NK-92 treated with Interleukin-12 subunit alpha and Interleukin-12 subunit beta, amount 100 ng/mL, for 24 hours (cell line): ENCODE data around the gene ZSWIM7.

Experiments used
- DNase-seq: peaks from one replicate; lab custom pipeline; 2025; lab: John Stamatoyannopoulos, UW

The ZSWIM7 gene, protein sequence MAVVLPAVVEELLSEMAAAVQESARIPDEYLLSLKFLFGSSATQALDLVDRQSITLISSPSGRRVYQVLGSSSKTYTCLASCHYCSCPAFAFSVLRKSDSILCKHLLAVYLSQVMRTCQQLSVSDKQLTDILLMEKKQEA

GRCh38 chr17:15999141-15999973 is at the start of gene ZSWIM7, which contains the start of gene TTC19:
TSS of gene ZSWIM7 (minus strand) at chr17:15999704. CDS start at chr17:15999594, 110 bp downstream.
TSS of gene TTC19 (plus strand) at chr17:15999824. CDS start at chr17:15999849, 25 bp downstream.
- peak; percentile 83 for DNase-seq

DNA sequence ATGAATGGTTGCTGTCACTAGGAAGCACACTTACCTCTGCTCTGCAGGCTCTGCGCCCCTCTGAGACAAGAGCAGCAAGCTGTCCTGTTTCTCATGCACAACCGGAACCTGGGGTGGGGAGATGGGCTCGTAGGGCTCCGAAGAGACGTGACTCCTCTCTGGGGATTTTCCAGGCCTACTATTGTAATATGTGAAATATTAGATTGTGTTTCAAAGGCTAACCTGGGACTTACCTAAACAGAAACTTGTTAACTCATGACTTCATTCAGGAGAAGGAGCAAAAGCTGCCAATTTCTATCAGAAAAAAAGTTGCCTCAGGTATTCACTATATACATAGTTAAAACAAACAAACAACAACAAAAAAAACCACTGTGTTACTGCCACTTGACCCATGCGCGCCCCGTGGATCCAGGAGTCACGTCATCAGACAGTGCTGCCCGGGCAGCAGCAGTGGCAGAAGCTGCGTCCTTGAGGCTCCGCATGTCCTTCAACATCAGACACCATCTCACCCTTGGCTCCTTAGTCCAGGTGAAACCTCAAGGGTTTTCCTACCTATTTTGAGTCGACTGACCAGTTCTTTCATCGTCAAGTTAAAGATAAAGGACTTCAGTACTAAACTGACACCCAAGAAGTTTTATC is 49.4 kb upstream of the ZSWIM7 start:
- DNase-seq, result no peak

DNA sequence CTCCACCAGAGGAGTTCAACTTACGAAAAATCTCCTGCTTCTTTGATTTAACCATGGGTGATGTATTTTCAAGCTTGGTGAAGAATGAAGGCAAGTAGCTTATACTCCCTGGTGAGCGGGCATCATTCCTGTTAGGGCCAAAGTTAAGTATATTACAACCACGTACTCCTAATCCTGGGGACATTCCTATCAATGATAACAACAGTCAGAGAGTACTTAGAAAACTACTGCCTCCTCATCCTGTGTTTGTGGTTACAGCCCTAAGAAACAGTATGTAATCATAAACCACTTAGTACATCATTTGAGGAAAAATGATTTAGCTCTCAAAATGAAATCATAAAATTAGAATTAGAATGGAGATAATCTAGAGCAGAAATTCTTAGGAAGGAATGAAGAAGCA is 47.5 kb upstream of the ZSWIM7 start:
- DNase-seq, result no peak

GRCh38 chr17:16044487-16044886 is 45.0 kb upstream of the ZSWIM7 start:
- DNase-seq, result no peak

- DNase-seq, result no peak
Measured at GRCh38 chr17:16040710-16041251, 41.3 kb upstream of the ZSWIM7 start.

DNA sequence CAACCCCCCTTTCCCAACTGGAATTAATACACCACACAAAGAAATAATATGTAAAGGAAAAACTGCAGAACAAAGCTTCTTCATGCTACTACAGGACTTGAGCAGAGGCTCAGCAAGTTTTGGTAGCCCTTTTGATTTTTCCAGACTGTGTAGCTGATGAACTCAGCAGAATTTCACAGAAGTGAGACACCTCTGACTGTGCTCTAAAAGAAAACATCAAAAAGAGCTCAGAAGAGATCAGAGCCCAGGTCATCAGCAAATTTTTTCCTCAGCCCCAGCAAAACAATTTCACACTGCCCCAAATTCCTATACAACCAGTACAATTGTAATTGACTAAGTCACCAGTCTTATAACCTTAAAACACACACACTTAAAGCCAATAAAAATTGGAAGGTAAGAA is 38.1 kb upstream of the ZSWIM7 start:
- DNase-seq, result no peak

GRCh38 chr17:16036261-16036660 is 36.8 kb upstream of the ZSWIM7 start:
- DNase-seq, result no peak

DNA sequence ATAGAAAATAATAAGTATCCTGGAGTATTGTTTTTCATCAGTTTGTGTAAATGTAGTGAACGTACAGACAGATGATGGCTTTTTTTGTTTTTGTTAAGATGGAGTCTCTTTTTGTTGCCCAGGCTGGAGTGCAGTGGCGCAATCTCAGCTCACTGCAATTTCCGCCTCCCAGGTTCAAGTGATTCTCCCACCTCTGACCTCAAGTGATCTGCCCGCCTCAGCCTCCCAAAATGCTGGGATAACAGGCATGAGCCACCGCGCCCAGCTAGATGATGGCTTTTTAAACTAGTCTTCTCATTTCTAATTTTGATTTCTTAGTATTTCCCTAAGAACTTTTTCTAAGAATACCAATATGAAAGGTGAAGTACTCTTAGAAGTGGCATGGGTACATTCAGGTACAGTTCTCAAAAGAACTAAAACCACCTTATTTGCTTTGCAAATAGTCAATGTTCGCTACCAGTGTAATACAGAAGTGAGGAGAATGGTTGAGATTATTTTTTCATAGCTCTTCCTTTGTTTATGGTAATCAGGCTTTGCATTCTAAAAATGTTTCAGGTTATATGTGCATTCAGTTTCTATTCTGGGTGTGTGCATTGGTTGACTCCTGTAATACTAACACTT is 34.3 kb upstream of the ZSWIM7 start:
- no peak for DNase-seq

DNA sequence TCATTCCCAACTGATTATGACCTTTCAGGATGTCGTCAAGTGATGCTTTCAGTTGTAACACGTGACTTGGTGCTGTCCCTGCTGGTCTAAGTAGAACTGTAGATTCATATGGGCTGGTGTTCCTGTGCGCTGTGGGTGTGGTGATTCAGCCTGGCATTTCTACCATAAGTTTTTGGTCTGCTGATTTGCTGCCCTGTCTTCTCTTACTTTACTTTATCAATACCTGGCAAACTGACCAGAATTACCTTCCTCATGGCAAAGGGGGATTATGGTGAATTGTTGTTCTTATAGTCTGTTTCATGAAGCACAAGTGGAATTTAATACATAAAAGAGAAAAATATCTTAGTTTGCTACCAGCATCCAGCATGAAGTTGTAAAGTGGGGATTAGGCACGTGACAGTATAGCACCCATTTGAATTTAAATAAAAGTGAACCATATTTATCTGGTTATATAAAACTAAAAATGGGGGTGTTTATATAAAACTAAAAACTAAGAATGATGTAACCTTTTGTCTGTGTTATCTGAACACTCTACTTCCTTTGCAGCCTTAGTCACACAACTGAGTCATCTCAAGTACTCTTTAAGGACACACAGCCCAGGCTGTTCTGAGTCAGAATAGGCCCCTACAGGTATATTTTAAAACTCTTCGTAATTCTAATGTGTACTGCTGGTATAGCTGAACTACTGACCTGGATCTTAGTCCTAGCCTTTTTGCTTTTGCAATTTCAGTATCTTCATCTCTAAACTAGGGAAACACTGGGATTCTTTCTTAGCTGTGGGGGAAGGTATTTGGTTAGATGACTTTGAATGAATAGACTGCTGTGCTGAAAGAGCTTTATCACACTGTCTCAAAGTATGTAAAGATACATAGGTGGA is 28.4 kb upstream of the ZSWIM7 start:
- DNase-seq, result peak; percentile 2

GRCh38 chr17:16026895-16027294 is 27.4 kb upstream of the ZSWIM7 start:
- DNase-seq, result no peak

GRCh38 chr17:16025202-16025601 is 25.7 kb upstream of the ZSWIM7 start:
- DNase-seq, result no peak

- no peak for DNase-seq
Measured at GRCh38 chr17:16023881-16024280, 24.4 kb upstream of the ZSWIM7 start.

DNA sequence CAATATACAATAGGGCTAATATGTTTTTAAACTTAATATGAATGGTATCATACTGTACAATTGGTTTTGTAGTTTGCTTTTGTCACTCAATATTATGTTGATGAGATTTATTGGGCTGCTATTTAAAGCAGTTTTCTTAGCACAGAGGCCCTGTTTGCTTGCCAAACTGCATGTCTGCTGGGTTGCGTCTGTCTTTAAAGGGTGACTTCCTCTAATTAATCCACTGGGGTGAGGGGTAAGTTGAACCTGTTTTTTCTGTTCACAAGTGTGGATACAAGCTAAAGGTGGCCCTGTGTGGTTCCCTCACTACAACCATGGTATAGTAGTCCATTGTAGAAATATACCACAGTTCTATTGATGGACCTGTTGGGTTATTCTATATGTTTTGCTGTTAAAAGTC is 19.8 kb upstream of the ZSWIM7 start:
- DNase-seq, result no peak

- no peak for DNase-seq
Measured at GRCh38 chr17:16013943-16014407, 14.5 kb upstream of the ZSWIM7 start.

DNA sequence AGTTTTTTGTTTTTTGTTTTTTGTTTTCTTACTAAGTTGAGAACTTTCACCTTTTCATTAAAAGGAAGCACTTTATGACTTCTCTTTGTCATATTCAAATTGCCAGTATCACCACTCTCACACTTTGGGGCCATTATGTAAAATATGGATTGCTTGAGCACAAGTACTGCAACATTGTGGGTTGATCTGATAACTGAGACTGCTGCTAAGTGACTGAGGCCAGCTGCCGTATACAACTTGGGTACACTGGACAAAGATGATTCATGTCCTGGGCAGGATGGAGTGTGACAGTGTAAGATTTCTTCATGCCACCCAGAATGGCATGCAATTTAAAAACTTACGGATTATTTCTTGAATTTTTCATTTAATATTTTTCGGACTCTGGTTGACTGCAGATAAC is 7.9 kb upstream of the ZSWIM7 start:
- DNase-seq, result no peak

DNA sequence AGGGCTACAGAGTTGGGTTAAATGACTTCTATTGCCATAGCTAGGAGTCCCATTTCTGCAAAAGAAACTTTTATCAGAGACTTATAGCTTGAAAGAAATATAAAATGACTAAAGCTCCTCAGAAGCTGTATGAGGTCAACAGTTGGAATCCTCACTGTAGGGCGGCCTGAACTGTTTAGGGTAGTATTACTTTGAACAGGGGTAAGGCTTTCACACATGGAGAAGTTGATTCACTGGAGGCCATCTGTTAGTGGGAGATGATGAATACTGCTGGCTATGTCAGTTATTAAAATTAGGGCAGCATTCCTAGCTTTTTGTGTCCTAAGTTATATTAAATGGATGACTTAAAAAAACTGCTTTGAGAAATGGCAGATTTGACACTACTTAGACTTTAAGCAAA is 6.1 kb upstream of the ZSWIM7 start:
- DNase-seq, result no peak

- no peak for DNase-seq
Measured at GRCh38 chr17:16003841-16004240, 4.3 kb upstream of the ZSWIM7 start.

- DNase-seq, result no peak
Measured at GRCh38 chr17:16002708-16003260, 3.3 kb upstream of the ZSWIM7 start.

- DNase-seq, result no peak
Measured at GRCh38 chr17:16001226-16001897, 1.9 kb upstream of the ZSWIM7 start.
